ENCODE data around the gene MED15. TPM values are rescaled to one million over a fixed set of nuclear protein-coding genes. Genes with fewer than 3 reads are reported as not detected.

MED15 gene
- total and polyA plus RNA-seq, 3 experiments from 2014 or later = 98.0 to 120 (median 106) TPM

DNA sequence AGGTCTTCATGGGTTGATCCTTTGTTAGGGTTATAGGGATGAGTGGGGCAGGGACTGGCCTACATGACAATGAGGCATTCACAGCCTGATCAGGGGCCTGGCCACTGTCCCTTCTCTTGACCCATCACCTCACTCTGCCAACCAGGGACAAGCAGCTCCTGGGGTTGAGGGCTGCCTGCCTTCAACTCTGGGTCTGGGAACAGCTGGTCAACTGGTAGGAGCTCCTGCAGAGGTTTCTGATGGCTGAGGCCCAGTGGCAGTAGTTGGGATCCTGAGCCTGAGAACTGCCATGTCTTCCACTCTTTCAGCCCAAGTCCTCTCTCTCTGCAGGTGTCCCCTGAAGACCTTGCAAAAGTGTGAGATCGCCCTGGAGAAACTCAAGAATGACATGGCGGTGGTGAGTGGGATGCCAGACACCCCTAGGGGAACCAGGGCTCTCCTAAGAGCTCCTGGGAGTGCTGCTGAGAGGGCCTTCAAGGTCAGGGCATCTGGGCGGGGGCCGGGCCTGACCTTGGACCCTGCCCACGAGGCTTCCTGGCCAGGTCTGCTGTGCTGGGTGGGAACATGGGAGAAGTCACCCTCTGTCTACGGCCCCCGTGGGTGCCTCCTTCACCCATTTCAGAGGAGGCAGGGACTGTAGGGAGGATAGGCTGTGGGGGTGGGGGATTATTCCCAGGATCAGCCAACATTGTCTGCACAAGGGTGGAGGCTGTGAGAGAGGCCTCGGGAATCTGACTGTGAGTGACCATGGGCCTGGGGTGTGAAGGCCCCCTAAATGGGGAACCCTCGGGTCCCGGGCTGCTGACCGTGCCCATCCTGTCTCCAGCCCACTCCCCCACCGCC lies 76.8 kb downstream of the MED15 start:
- no peak for DNase-seq
- Mint-ChIP-seq H3K27ac (peak overlapping the region in 1 of 8 donors; percentile 68), H3K9me3 (no peaks in the 10 kb centered on the region), H3K4me3 (no peak overlapping the region), H3K36me3 (peaks cover 0 to 82% (median 5%) of the 10 kb centered on the region in 3 donors), H3K4me1 (peaks cover 15 to 38% (median 19%) of the 10 kb centered on the region in 3 donors), H3K27me3 (no peaks in the 10 kb centered on the region)
- POLR2A ChIA-PET = interaction anchor here (0.6 to 1.0 kb wide), 2 partner anchors 9 to 12 kb away, joined by 3 read pairs; no protein-coding TSS in a partner anchor
- H3K9me3 ChIP-seq (ENCODE audit: low read length) = no peaks in the 10 kb centered on the region
- H3K36me3 ChIP-seq (ENCODE audit: insufficient read depth, low read length) = peaks cover 66% of the 10 kb centered on the region
- CTCF ChIA-PET = interaction anchor here (0.9 to 1.6 kb wide), 2 partner anchors 18 to 20 kb away, joined by 3 to 4 read pairs; no protein-coding TSS in a partner anchor
- H3K4me1 ChIP-seq (ENCODE audit: insufficient read depth, low read length) = peaks cover 8% of the 10 kb centered on the region
- no peak overlapping the region for H3K27ac ChIP-seq (ENCODE audit: low read depth, low read length)
- no peak overlapping the region for H3K4me3 ChIP-seq (ENCODE audit: low read length)
- H3K27me3 ChIP-seq (ENCODE audit: insufficient read depth, low read length, poor library complexity, severe bottlenecking) = no peaks in the 10 kb centered on the region

DNA sequence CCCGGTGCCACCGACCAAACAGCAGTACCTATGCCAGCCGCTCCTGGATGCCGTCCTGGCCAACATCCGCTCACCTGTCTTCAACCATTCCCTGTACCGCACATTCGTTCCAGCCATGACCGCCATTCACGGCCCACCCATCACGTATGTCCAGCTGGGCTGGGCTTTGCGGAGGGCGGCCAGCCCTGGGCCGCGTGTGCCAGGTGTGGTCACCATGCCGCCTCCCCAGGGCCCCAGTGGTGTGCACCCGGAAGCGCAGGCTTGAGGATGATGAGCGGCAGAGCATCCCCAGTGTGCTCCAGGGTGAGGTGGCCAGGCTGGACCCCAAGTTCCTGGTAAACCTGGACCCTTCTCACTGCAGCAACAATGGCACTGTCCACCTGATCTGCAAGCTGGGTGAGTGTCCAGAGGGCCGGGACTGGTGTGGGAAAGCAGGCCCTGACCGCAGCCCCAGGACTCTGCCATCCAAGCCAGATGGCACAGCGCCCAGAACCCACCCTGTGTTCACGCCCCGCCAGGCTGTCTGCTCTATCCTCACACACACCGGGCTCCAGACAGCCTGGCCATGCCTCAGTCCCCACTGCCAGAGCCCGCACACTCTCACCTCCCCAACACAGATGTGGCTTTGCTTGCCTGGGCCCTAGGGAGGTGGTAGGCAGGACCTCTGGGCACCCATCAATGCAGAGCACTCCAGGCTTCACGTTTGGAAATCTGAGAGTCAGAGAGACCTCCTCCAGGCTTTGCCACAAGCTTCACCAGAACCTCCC lies 77.6 kb downstream of the MED15 start:
- no peaks in the 10 kb centered on the region for H3K9me3 Mint-ChIP-seq
- H3K4me1 ChIP-seq (ENCODE audit: insufficient read depth, low read length) = no peaks in the 10 kb centered on the region
- peaks cover 7 to 32% (median 14%) of the 10 kb centered on the region in 3 donors for H3K4me1 Mint-ChIP-seq
- H3K27me3 Mint-ChIP-seq = no peaks in the 10 kb centered on the region
- peaks cover 0 to 74% (median 0%) of the 10 kb centered on the region in 3 donors for H3K36me3 Mint-ChIP-seq
- no peak overlapping the region for H3K4me3 ChIP-seq (ENCODE audit: low read length)
- ChIA-PET CTCF (no interaction called here), POLR2A (interaction anchor here (0.9 to 1.3 kb wide), 3 partner anchors 13 to 47 kb away, joined by 3 read pairs; no protein-coding TSS in a partner anchor)
- DNase-seq = no peak
- no peak overlapping the region for H3K4me3 Mint-ChIP-seq
- H3K27ac ChIP-seq (ENCODE audit: low read depth, low read length) = no peak overlapping the region
- no peak overlapping the region for H3K27ac Mint-ChIP-seq
- peaks cover 60% of the 10 kb centered on the region for H3K36me3 ChIP-seq (ENCODE audit: insufficient read depth, low read length)
- H3K9me3 ChIP-seq (ENCODE audit: low read length) = no peaks in the 10 kb centered on the region
- no peaks in the 10 kb centered on the region for H3K27me3 ChIP-seq (ENCODE audit: insufficient read depth, low read length, poor library complexity, severe bottlenecking)

DNA sequence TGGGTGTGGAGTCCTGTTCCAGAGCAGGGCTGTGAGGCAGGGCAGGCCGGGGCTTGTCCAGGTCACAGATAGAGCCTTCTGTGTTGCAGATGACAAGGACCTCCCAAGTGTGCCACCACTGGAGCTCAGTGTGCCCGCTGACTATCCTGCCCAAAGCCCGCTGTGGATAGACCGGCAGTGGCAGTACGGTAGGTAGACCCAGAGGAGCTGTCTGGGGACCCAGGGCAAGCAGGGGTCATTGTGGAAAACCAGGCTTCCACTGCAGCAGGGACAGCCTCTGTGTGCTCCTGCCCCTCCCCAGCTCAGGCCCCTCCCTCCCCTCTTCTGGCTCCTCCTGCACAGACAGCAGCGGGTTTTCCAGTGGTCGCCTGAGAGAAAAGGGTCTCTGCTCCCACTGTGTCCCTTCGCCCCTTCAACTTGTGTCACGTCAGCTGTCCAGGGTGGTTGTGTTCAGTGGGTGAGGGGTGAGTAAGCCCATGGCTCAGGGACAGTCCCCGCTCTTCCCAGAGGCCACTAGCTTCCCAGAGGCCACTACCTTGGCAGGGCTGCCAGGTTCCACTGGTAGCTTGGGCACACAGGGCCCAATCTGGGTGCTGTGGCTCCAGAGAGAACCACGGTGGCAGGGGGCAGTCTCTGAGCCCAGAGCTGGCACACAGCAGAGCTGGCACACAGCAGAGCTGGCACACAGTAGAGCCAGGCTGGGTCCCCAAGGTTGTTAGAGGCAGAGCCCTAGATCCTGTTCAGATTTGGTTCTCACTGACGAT lies 78.4 kb downstream of the MED15 start:
- Mint-ChIP-seq H3K4me3 (no peak overlapping the region), H3K4me1 (peaks cover 0 to 25% (median 6%) of the 10 kb centered on the region in 3 donors), H3K27ac (no peak overlapping the region), H3K36me3 (peaks cover 0 to 67% (median 0%) of the 10 kb centered on the region in 3 donors), H3K27me3 (no peaks in the 10 kb centered on the region), H3K9me3 (no peaks in the 10 kb centered on the region)
- H3K9me3 ChIP-seq (ENCODE audit: low read length) = no peaks in the 10 kb centered on the region
- peaks cover 59% of the 10 kb centered on the region for H3K36me3 ChIP-seq (ENCODE audit: insufficient read depth, low read length)
- H3K27me3 ChIP-seq (ENCODE audit: insufficient read depth, low read length, poor library complexity, severe bottlenecking) = no peaks in the 10 kb centered on the region
- no peak overlapping the region for H3K27ac ChIP-seq (ENCODE audit: low read depth, low read length)
- no peak for DNase-seq
- no peak overlapping the region for H3K4me3 ChIP-seq (ENCODE audit: low read length)
- ChIA-PET CTCF (no interaction called here), POLR2A (interaction anchor here (0.9 to 1.3 kb wide), 2 partner anchors 29 to 48 kb away, joined by 3 read pairs; no protein-coding TSS in a partner anchor)
- no peaks in the 10 kb centered on the region for H3K4me1 ChIP-seq (ENCODE audit: insufficient read depth, low read length)

DNA sequence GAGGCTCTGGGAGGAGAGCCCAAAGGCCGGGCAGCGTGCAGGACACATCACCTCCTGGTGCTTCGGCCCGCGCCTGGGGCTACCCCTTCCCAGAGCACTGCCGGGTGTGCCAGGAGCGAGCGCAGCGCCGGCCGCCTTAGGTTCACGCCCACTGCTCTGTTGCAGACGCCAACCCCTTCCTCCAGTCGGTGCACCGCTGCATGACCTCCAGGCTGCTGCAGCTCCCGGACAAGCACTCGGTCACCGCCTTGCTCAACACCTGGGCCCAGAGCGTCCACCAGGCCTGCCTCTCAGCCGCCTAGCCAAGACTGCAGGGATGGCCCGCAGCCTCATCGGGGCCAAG lies 79.0 kb downstream of the MED15 start:
- no peaks in the 10 kb centered on the region for H3K9me3 Mint-ChIP-seq
- Histone ChIP-seq H3K36me3 (ENCODE audit: insufficient read depth, low read length) (peaks cover 53% of the 10 kb centered on the region), H3K4me3 (ENCODE audit: low read length) (no peak overlapping the region), H3K27ac (ENCODE audit: low read depth, low read length) (no peak overlapping the region), H3K9me3 (ENCODE audit: low read length) (no peaks in the 10 kb centered on the region), H3K4me1 (ENCODE audit: insufficient read depth, low read length) (no peaks in the 10 kb centered on the region), H3K27me3 (ENCODE audit: insufficient read depth, low read length, poor library complexity, severe bottlenecking) (no peaks in the 10 kb centered on the region)
- no peak overlapping the region for H3K4me3 Mint-ChIP-seq
- H3K27ac Mint-ChIP-seq = peak overlapping the region in 2 of 8 donors; percentile 50 to 61
- ChIA-PET POLR2A (interaction anchor here (1.3 kb wide), 1 partner anchor 29 kb away, joined by 3 read pairs; no protein-coding TSS in a partner anchor), CTCF (no interaction called here)
- H3K4me1 Mint-ChIP-seq = peaks cover 0 to 23% (median 6%) of the 10 kb centered on the region in 3 donors
- DNase-seq = no peak
- H3K36me3 Mint-ChIP-seq = peaks cover 0 to 62% (median 0%) of the 10 kb centered on the region in 3 donors
- H3K27me3 Mint-ChIP-seq = no peaks in the 10 kb centered on the region

DNA sequence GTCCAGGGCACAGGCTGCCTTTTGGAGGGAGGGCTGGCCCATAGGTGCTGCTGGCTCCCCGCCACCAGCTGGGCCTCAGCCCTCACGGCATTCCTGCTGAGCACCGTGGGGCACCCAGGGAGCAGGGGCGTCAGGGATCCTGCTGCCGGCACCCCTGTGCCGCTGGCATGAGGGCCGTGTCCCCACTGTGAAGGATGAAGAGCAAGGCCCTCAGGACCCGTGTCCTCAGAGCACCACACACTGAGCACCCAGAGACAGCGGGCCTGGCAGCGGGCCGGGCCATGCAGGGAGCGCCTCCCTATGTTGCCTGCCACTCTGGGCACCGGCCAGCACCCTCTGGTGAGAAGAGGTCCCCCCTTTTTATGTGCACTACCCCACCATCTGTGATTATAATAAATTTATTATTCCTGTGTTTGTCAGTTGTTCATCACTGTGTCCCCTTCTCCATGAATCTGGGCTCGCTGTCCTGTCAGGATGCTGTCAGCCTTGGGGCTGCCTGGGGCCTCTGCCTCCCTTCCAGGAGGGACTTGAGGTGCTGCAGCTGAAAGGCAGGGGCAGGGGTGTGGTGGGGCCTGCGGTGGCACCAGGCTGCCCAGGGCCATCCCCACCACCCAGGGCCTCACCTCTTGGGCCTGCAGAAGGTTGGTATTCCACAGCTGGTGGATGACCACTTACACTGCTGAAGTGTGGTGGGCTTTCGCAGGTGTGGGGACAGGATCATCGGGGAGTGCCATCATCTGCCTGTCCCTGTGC lies 80.0 kb downstream of the MED15 start:
- Mint-ChIP-seq H3K27me3 (no peaks in the 10 kb centered on the region), H3K27ac (peak overlapping the region in 2 of 8 donors; percentile 50 to 54), H3K36me3 (peaks cover 0 to 53% (median 0%) of the 10 kb centered on the region in 3 donors), H3K4me3 (no peak overlapping the region), H3K4me1 (peaks cover 0 to 17% (median 2%) of the 10 kb centered on the region in 3 donors), H3K9me3 (no peaks in the 10 kb centered on the region)
- Histone ChIP-seq H3K4me1 (ENCODE audit: insufficient read depth, low read length) (no peaks in the 10 kb centered on the region), H3K36me3 (ENCODE audit: insufficient read depth, low read length) (peaks cover 45% of the 10 kb centered on the region), H3K4me3 (ENCODE audit: low read length) (no peak overlapping the region), H3K9me3 (ENCODE audit: low read length) (no peaks in the 10 kb centered on the region), H3K27me3 (ENCODE audit: insufficient read depth, low read length, poor library complexity, severe bottlenecking) (no peaks in the 10 kb centered on the region), H3K27ac (ENCODE audit: low read depth, low read length) (no peak overlapping the region)
- CTCF ChIA-PET = no interaction called here
- POLR2A ChIA-PET = no interaction called here
- DNase-seq = no peak

DNA sequence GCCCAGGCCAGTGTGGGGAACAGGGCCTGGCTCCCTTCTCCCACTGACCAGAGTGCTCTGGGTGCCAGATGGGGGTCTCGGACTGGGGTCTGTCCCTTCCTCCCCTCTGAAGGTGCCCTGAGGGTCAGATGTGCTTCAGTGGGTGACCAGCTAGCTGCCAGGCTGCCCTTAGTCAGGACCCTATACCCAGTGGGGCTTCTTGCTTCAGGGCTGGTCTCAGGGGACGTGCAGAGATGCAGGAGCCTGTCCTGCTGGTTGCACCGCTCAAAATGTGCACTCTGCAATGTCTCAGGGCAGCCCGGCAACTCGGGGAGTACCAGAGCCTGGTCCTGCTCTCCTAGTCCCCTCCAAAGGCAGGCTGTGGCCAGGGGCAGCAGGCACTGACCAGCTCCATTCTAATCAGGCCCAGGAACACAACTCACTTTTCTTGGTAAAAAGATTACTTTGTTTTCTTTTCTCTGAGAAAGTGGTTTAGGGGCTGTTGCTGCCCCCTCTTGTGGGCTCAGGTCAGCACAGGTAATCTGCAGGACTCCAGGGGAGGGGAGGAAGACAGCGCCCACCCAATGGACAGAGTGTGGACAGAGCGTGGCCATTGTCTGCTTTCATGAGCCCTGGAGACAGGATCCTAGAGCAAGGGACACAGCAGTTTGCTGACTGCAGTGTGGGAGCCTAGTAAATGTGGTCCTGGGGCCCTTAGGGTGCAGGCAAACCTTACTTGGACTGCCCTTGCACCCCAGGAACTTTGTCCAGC lies 80.9 kb downstream of the MED15 start:
- H3K4me3 ChIP-seq (ENCODE audit: low read length) = no peak overlapping the region
- peaks cover 39% of the 10 kb centered on the region for H3K36me3 ChIP-seq (ENCODE audit: insufficient read depth, low read length)
- Mint-ChIP-seq H3K4me3 (no peak overlapping the region), H3K9me3 (no peaks in the 10 kb centered on the region), H3K4me1 (peaks cover 0 to 17% (median 2%) of the 10 kb centered on the region in 3 donors), H3K36me3 (peaks cover 0 to 46% (median 0%) of the 10 kb centered on the region in 3 donors), H3K27ac (peak overlapping the region in 2 of 8 donors; percentile 6 to 29), H3K27me3 (no peaks in the 10 kb centered on the region)
- no peaks in the 10 kb centered on the region for H3K9me3 ChIP-seq (ENCODE audit: low read length)
- H3K4me1 ChIP-seq (ENCODE audit: insufficient read depth, low read length) = no peaks in the 10 kb centered on the region
- no peaks in the 10 kb centered on the region for H3K27me3 ChIP-seq (ENCODE audit: insufficient read depth, low read length, poor library complexity, severe bottlenecking)
- ChIA-PET CTCF (no interaction called here), POLR2A (interaction anchor here (0.9 kb wide), 1 partner anchor 31 kb away, joined by 4 read pairs; no protein-coding TSS in a partner anchor)
- DNase-seq = no peak
- no peak overlapping the region for H3K27ac ChIP-seq (ENCODE audit: low read depth, low read length)
